Lung (tissue), 12 donors: ENCODE data around the gene CCDC54. TPM values are rescaled to one million over a fixed set of nuclear protein-coding genes. Genes with fewer than 3 reads are reported as not detected.

ENCODE experiments used
- ATAC-seq: fragments of 200-7000 bp; cut with Tn5 transposase; one replicate; pipeline ENCODE4 v1.9.1; 2020; ENCODE audit warnings: moderate number of reproducible peaks; ENCODE audit not compliant: insufficient read depth, low FRiP score
- DNase-seq, 3 donors: peaks; one replicate each; pipeline ENCODE4 v3.0.0-alpha.2; 2013 to 2017
- H3K27ac ChIP-seq, 2 donors: one replicate each; pipeline ENCODE4 v1.5.1; 2013; ENCODE audit warnings: mild to moderate bottlenecking in 2 of 2, moderate library complexity in 2 of 2, control low read depth in 1 of 2, inconsistent platforms in 1 of 2, low read depth in 1 of 2, low read length in 1 of 2
- H3K27me3 ChIP-seq, 3 donors: one replicate each; pipeline ENCODE4 v1.5.1; 2013; ENCODE audit warnings: low read length in 2 of 3; ENCODE audit not compliant: control insufficient read depth in 3 of 3, insufficient read depth in 3 of 3
- H3K36me3 ChIP-seq, 4 donors: one replicate each; pipeline ENCODE4 v1.5.1; 2013; ENCODE audit warnings: low read length in 4 of 4, mild to moderate bottlenecking in 1 of 4, moderate library complexity in 1 of 4; ENCODE audit not compliant: control insufficient read depth in 4 of 4, insufficient read depth in 4 of 4
- H3K4me1 ChIP-seq, 5 donors: one replicate each; pipeline ENCODE4 v1.5.1; 2013; ENCODE audit warnings: low read length in 5 of 5, mild to moderate bottlenecking in 2 of 5, moderate library complexity in 1 of 5; ENCODE audit not compliant: control insufficient read depth in 5 of 5, insufficient read depth in 5 of 5
- H3K4me3 ChIP-seq: one replicate; pipeline ENCODE4 v1.5.1; 2013; ENCODE audit warnings: mild to moderate bottlenecking, control low read depth, moderate library complexity
- H3K9ac ChIP-seq, 2 donors: one replicate each; pipeline ENCODE4 v1.5.1; 2013; ENCODE audit warnings: low read length in 2 of 2, control low read depth in 1 of 2; ENCODE audit not compliant: insufficient read depth in 1 of 2
- H3K9me3 ChIP-seq, 4 donors: one replicate each; pipeline ENCODE4 v1.5.1; 2013; ENCODE audit warnings: low read length in 3 of 4, mild to moderate bottlenecking in 1 of 4, moderate library complexity in 1 of 4; ENCODE audit not compliant: control insufficient read depth in 4 of 4, insufficient read depth in 3 of 4
- CTCF ChIP-seq: IDR thresholded peaks from 2 replicates; pipeline ENCODE4 v1.5.1; 2012; ENCODE audit warnings: mild to moderate bottlenecking; ENCODE audit errors: control extremely low read depth, extremely low read depth
- WGBS, 2 donors: extraction: QIAGEN DNeasy Blood & Tissue Kit; methylation state at CpG; one replicate each; pipeline ENCODE4 v1.1.7; 2013; 5-methylcytosine and 5-hydroxymethylcytosine counted together
- polyA plus RNA-seq, 2 donors: library from polyadenylated mRNA; stranded (reverse); fragments of 200-250 nt; gene quantifications; one replicate each; pipeline ENCODE4 v1.2.1, GENCODE V29; 2013
- total RNA-seq, 2 donors: library from RNA; depleted of rRNA in 1 of 2; stranded (reverse); fragments of >200 nt in 1 of 2; gene quantifications; one replicate each; pipeline ENCODE4 v1.2.1, GENCODE V29; 2014 to 2021
- donor health status: control.
- donor health status: control.
- donor health status: Bipolar disorder and iron deficiency.
- donor health status: healthy.
- donor health status: DM: yes; HTN: yes; CAD: no.

CCDC54 gene
- total and polyA plus RNA-seq, 4 donors: not detected

GRCh38 chr3:107426223-107426622 is 49.0 kb downstream of the CCDC54 start:
- Histone ChIP-seq H3K27me3 (peaks cover 0 to 6% (median 2%) of the 10 kb centered on the region in 3 donors), H3K4me3 (no peak overlapping the region), H3K4me1 (peaks cover 0 to 13% (median 0%) of the 10 kb centered on the region in 5 donors), H3K36me3 (no peaks in the 10 kb centered on the region), H3K9ac (no peak overlapping the region), H3K27ac (no peak overlapping the region), H3K9me3 (no peaks in the 10 kb centered on the region)
- 76 to 80% methylated on average over 3 of the region's 3 CpGs for WGBS, 2 donors
- TF ChIP-seq CTCF: no peak
- no peak for ATAC-seq
- DNase-seq: no peak

Other genes starting within 250 kb of the CCDC54 start
- 10 to 100 TPM; 40.1 to 93.3 TPM for gene BBX, start 145.5 kb downstream of the CCDC54 start, total RNA-seq
- 10 to 100 TPM in 1 of 2 donors, 1 to 10 TPM in 1; 6.3 to 10.0 TPM for gene BBX, start 145.5 kb downstream of the CCDC54 start, polyA plus RNA-seq